Measurements from ENCODE around the gene OR10H3. TPM values are rescaled to one million over a fixed set of nuclear protein-coding genes. Genes with fewer than 3 reads are reported as not detected.

OR10H3 gene
- not detected in 5 replicates for total RNA-seq (2022; extraction: Qiagen RNA extraction)

GRCh38 chr19:15737722-15738121 lies at the start of gene OR10H3:
OR10H3 (plus strand) TSS chr19:15737985; CDS start chr19:15741393, 3,408 bp downstream.

DNA sequence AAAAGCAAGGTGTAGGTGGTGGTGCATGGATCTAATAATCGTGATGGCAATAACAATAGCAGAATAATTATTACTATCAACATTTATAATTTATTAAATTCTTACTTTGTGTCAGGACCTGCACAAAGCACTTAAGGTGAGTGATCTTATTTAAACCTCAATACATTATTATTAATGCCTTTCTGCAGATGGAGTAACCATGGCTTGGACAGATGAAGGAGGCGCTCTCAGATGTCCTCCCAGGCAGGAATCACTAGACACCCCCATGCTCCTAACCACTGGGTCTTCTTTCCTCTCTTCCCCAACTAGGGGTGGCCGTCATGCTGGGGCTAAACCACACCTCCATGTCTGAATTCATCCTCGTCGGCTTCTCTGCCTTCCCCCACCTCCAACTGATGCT lies 10.1 kb upstream of the OR10H3 start, which contains the start of gene OR10H2:
OR10H2 (plus strand) TSS at position 301 of the 400 bp plus-strand sequence; CDS start at position 321, 20 bp downstream.

DNA sequence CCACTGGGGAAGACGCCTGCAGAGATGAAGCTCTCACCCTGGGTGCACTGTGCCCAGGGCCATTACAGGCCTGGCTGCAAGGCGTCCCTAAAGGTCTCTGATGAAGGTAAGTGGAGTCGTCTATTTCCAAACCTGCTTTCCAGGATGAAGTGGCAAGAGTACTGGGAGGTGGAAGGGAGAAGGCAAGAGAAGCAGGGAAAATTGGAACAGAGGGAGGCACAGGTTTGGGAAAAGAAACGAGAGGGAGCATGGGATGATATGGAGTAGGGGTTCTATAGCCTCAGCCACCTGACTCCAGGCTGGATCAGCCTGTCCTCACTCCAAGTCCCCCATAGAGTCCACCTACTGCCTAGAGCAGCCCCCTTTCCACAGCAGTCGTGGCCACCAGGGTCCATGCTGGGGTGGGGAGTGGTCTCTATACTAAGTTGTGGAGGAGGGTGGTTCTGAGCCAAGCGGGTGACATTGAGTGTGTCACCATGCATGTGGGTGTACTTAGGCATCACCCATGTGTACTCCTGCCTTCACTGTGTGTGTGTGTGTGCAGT lies 49.9 kb downstream of the OR10H3 start, which contains the start of gene OR10H5:
OR10H5 (plus strand) TSS at position 51 of the 545 bp plus-strand sequence. CDS start 6,388 bp downstream, outside the sequence.

Other genes starting within 250 kb of the OR10H3 start
- gene CYP4F22, start 229.5 kb upstream of the OR10H3 start, total RNA-seq (2022; extraction: Qiagen RNA extraction) = 0.31 to 0.50 TPM (median 0.44 TPM) in 5 replicates
- not detected in 5 replicates for gene CYP4F8, start 122.8 kb upstream of the OR10H3 start, total RNA-seq (2022; extraction: Qiagen RNA extraction)
- 2.8 to 4.4 TPM (median 3.5 TPM) in 5 replicates for gene CYP4F3, start 97.1 kb upstream of the OR10H3 start, total RNA-seq (2022; extraction: Qiagen RNA extraction)
- gene CYP4F12, start 64.9 kb upstream of the OR10H3 start, total RNA-seq (2022; extraction: Qiagen RNA extraction) = 2.0 to 2.8 TPM (median 2.5 TPM) in 5 replicates
- not detected in 5 replicates for gene OR10H2, start 10.0 kb upstream of the OR10H3 start, total RNA-seq (2022; extraction: Qiagen RNA extraction)
- gene OR10H5, start 49.7 kb downstream of the OR10H3 start, total RNA-seq (2022; extraction: Qiagen RNA extraction) = not detected in 5 replicates
- gene OR10H1, start 77.7 kb downstream of the OR10H3 start, total RNA-seq (2022; extraction: Qiagen RNA extraction) = not detected in 5 replicates
- 0.05 to 0.24 TPM (median 0.11 TPM) in 5 replicates for gene CYP4F2, start 160.1 kb downstream of the OR10H3 start, total RNA-seq (2022; extraction: Qiagen RNA extraction)
- gene CYP4F11, start 196.5 kb downstream of the OR10H3 start, total RNA-seq (2022; extraction: Qiagen RNA extraction) = 4.6 to 6.7 TPM (median 5.5 TPM) in 5 replicates
- gene OR10H4, start 211.0 kb downstream of the OR10H3 start, total RNA-seq (2022; extraction: Qiagen RNA extraction) = not detected in 5 replicates